Heart left ventricle (tissue), 16 donors: Measurements from ENCODE around the gene SCRG1. TPM values are rescaled to one million over a fixed set of nuclear protein-coding genes. Genes with fewer than 3 reads are reported as not detected.
A peak's percentile ranks its signal among the peaks of the same experiment; 100 is the strongest.

ENCODE experiments used
- ATAC-seq, 4 donors: fragments of 200-7000 bp; cut with Tn5 transposase; one replicate each; pipeline ENCODE4 v1.9.1; 2020 to 2022; ENCODE audit warnings: moderate library complexity in 4 of 4, mild to moderate bottlenecking in 3 of 4, moderate number of reproducible peaks in 1 of 4
- DNase-seq, 5 donors: peaks; one replicate each; pipeline ENCODE4 v3.0.0-alpha.2; 2020
- H3K27ac ChIP-seq, 12 donors: fragments of 200-600 bp; sonication (generic) in 4 of 12; one replicate each; pipeline versions ENCODE4 v1.5.0 to v1.8.0; 2016 to 2022; ENCODE audit warnings: mild to moderate bottlenecking in 2 of 12
- H3K27me3 ChIP-seq, 9 donors: fragments of 200-600 bp; sonication (generic) in 2 of 9; one replicate each; pipeline versions ENCODE4 v1.5.1 to v1.8.0; 2016 to 2022; ENCODE audit warnings: mild to moderate bottlenecking in 3 of 9
- H3K36me3 ChIP-seq, 9 donors: fragments of 200-600 bp; sonication (generic) in 2 of 9; one replicate each; pipeline versions ENCODE4 v1.5.0 to v1.8.0; 2018 to 2022; ENCODE audit warnings: mild to moderate bottlenecking in 2 of 9
- H3K4me1 ChIP-seq, 12 donors: fragments of 200-600 bp; sonication (generic) in 4 of 12; one replicate each; pipeline versions ENCODE4 v1.5.0 to v1.8.0; 2016 to 2022; ENCODE audit warnings: mild to moderate bottlenecking in 3 of 12
- H3K4me3 ChIP-seq, 12 donors: fragments of 200-600 bp; sonication (generic) in 4 of 12; one replicate each; pipeline versions ENCODE4 v1.5.0 to v1.8.0; 2017 to 2022; ENCODE audit warnings: mild to moderate bottlenecking in 9 of 12, moderate library complexity in 4 of 12
- H3K9me3 ChIP-seq, 12 donors: fragments of 200-600 bp; sonication (generic) in 4 of 12; one replicate each; pipeline versions ENCODE4 v1.5.0 to v1.8.0; 2016 to 2022; ENCODE audit warnings: mild to moderate bottlenecking in 1 of 12
- POLR2A ChIP-seq, 2 donors: fragments of 450-650 bp; IDR thresholded peaks; one replicate each; pipeline ENCODE4 v1.6.1; 2017; ENCODE audit warnings: antibody characterized with exemption in 2 of 2, mild to moderate bottlenecking in 2 of 2, moderate library complexity in 2 of 2
- WGBS, 4 donors: extraction: QIAGEN DNeasy Blood & Tissue Kit in 2 of 4; methylation state at CpG; one replicate each; pipeline versions ENCODE4 v1.1.5 to v1.1.7; 2013 to 2018; 5-methylcytosine and 5-hydroxymethylcytosine counted together
- intact Hi-C, 10 donors: fragments of 100-400 bp; cut with DNase I; formaldehyde crosslinking; loops; one replicate each; pipeline versions ENCODE4 v1.11.1 to v1.14.2; 2022
- polyA plus RNA-seq, 2 donors: library from polyadenylated mRNA; stranded (reverse); fragments of 200-250 nt; gene quantifications; one replicate each; pipeline ENCODE4 v1.2.3, GENCODE V29; 2013
- total RNA-seq, 9 donors: library from RNA; depleted of rRNA in 2 of 9; stranded (reverse); fragments of >200 nt in 2 of 9; fragmentation: NEBNext Ultra II Directional in 3 of 9; extraction: Animal tissue kit (Norgen Biotek cat#: 25700) in 3 of 9; gene quantifications; one replicate each; pipeline versions ENCODE4 v1.1.0 to v1.2.4, GENCODE V29; 2016 to 2023
- TF ChIP-seq, protein P1 (sequence below), 12 donors: fragments of 200-600 bp; sonication (generic) in 4 of 12; IDR thresholded peaks; one replicate each; pipeline versions ENCODE4 v1.5.0 to v1.8.0; 2018 to 2022; ENCODE audit warnings: antibody characterized with exemption in 12 of 12, mild to moderate bottlenecking in 5 of 12
- donor health status: ischemic (EF 13 %, LVEDD 7.1; RV severe dilation, severe dysfunction).
- donor health status: healthy with polysubstance abuse.
- donor health status: DM: no; HTN: yes; CAD: no.
- donor health status: DM: no; HTN: no; CAD: no.
- donor health status: ischemic (EF 25% LVEDD 6.9; RV normal size, moderate dysfunction).
- donor health status: ischemic (EF 25% LVEDD 5.7; RV mildly dilated, moderate dysfunction).
- donor health status: healthy.
- donor health status: DM: yes; HTN: yes; CAD: no.
- donor health status: ischemic (EF 35%, LVEDD 5.7; RV mildly dilated, moderate dysfunction).
- donor health status: nonischemic (EF 11% LVEDD 7.7; RV severe dilation, severe dysfunction).
- donor health status: DM: yes; HTN: yes; CAD: no.
- donor health status: PGD.
- donor health status: ischemic (EF 29% LVEDD 5.4; RV normal size, mild dysfunction).
- donor health status: nonischemic (EF 23%, LVEDD 6.1; RV moderate dilation, normal function).

Gene SCRG1
- total and polyA plus RNA-seq, 11 donors: 0.08 to 0.46 (median 0.23) TPM; not detected in 1

DNA sequence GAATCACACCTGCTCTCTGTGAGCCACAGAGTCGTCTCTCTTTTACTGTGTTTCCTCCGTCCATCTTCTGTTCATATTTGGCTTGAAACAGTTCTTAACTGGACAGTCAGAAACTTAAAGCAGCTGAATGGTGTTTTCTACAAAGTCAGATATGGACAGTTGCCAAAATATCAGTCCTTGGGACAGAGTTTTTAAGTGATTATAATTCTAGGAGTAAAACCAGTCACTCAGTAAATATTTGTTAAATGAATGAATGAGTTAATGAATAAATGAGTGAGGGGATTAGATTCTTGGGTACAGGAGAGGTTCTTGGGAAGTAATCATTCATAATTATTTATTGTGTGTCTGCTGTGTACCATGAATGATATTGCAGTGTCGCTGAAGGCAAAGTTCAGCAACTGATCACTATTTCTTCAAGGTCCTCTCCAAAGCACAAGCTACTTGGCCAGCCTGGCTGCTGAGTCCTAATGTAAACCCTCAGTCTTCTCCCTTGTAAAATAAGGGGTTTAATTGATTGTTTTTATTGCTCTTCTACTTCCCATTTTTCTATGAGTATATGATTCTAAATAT, 5.5 kb upstream of the SCRG1 start:
- DNase-seq (no peak), ATAC-seq (no peak)
- no peaks in the 10 kb centered on the region for H3K27me3 ChIP-seq
- intact Hi-C loops: no loop called here
- no peak overlapping the region for H3K27ac ChIP-seq
- TF ChIP-seq, protein P1, sequence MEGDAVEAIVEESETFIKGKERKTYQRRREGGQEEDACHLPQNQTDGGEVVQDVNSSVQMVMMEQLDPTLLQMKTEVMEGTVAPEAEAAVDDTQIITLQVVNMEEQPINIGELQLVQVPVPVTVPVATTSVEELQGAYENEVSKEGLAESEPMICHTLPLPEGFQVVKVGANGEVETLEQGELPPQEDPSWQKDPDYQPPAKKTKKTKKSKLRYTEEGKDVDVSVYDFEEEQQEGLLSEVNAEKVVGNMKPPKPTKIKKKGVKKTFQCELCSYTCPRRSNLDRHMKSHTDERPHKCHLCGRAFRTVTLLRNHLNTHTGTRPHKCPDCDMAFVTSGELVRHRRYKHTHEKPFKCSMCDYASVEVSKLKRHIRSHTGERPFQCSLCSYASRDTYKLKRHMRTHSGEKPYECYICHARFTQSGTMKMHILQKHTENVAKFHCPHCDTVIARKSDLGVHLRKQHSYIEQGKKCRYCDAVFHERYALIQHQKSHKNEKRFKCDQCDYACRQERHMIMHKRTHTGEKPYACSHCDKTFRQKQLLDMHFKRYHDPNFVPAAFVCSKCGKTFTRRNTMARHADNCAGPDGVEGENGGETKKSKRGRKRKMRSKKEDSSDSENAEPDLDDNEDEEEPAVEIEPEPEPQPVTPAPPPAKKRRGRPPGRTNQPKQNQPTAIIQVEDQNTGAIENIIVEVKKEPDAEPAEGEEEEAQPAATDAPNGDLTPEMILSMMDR (IDR thresholded peaks at IDR 0.05): no peak
- no peak for TF ChIP-seq POLR2A (IDR thresholded peaks at IDR 0.05)
- 95 to 96% (median 96%) methylated on average over 3 of the region's 3 CpGs for WGBS, 4 donors
- peaks cover 0 to 23% (median 6%) of the 10 kb centered on the region in 9 donors for H3K36me3 ChIP-seq
- no peaks in the 10 kb centered on the region for H3K4me1 ChIP-seq
- H3K4me3 ChIP-seq: no peak overlapping the region
- no peaks in the 10 kb centered on the region for H3K9me3 ChIP-seq

DNA sequence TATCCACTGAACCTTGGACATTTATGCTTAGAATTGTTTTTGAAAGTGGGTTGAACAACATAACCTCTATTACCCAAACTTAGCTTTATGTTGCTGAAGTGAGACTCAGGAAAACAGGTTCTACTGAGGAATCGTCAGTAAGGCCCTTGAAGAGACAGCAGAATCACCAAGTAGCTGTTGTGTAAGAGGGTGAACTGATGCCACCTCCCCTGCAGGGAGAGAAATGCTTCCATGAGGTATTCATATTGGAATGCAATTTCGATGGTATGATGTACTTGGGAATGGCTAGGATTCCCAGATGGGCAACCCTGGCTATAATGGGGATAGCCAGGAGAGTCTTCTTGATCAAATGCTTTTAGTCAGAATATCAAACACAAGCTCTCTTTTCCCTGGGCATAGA, 4.1 kb upstream of the SCRG1 start:
- WGBS, 4 donors: 74 to 92% (median 88%) methylated on average over 2 of the region's 2 CpGs
- no peaks in the 10 kb centered on the region for H3K4me1 ChIP-seq
- H3K27me3 ChIP-seq: no peaks in the 10 kb centered on the region
- H3K36me3 ChIP-seq: peaks cover 0 to 23% (median 6%) of the 10 kb centered on the region in 9 donors
- H3K27ac ChIP-seq: no peak overlapping the region
- ATAC-seq (no peak), DNase-seq (no peak)
- TF ChIP-seq, protein P1 (IDR thresholded peaks at IDR 0.05): no peak
- no peak for TF ChIP-seq POLR2A (IDR thresholded peaks at IDR 0.05)
- intact Hi-C loops: no loop called here
- no peaks in the 10 kb centered on the region for H3K9me3 ChIP-seq
- H3K4me3 ChIP-seq: no peak overlapping the region

DNA sequence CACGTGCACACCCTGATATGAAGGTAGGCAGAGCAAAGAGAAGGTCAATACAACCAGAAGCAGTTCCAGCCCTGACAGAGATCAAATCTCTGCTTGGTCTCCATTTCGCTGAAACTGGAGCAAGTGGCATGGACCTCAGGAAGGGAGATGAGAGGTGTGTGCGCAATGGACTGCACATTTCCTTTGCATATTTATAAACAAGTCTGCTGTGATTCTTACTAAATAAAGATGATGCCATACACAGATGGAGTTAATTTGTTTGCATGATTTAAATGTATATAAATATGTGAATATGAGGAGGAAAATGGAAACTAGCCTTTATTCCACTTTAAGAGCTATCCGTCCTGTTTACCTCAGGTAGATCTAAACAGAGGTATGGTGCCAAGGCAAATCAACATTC, 2.1 kb upstream of the SCRG1 start:
- Histone ChIP-seq H3K4me1 (no peaks in the 10 kb centered on the region), H3K4me3 (no peak overlapping the region), H3K36me3 (peaks cover 0 to 21% (median 5%) of the 10 kb centered on the region in 9 donors), H3K27me3 (no peaks in the 10 kb centered on the region), H3K9me3 (no peaks in the 10 kb centered on the region), H3K27ac (no peak overlapping the region)
- TF ChIP-seq, protein P1 (IDR thresholded peaks at IDR 0.05): no peak
- no peak for TF ChIP-seq POLR2A (IDR thresholded peaks at IDR 0.05)
- intact Hi-C loops: no loop called here
- DNase-seq (no peak), ATAC-seq (no peak)
- 90 to 96% (median 94%) methylated on average over 4 of the region's 4 CpGs for WGBS, 4 donors

DNA sequence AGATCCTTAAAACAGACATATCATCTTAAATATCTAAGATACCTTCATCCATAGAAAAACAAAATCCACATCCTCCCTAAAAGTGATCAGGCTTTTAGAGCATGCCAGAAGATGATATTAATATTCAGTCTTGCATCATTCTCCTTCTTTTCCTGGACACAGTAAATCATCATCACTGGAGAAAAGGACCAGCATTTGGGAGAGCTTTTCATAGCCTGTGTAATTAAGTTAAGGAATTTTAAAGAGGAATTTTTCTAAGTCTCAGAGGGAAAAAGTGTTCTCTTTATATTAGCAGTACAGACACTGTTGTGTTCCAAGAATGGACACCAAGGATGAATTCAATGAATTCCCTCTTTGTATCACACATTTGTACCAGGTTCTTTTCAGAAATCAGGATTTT, 696 bp downstream of the SCRG1 start:
- ATAC-seq (no peak), DNase-seq (no peak)
- no peak for TF ChIP-seq POLR2A (IDR thresholded peaks at IDR 0.05)
- TF ChIP-seq, protein P1 (IDR thresholded peaks at IDR 0.05): no peak
- Histone ChIP-seq H3K27me3 (no peaks in the 10 kb centered on the region), H3K9me3 (peaks cover 0 to 4% (median 0%) of the 10 kb centered on the region in 12 donors), H3K36me3 (peaks cover 0 to 26% (median 2%) of the 10 kb centered on the region in 9 donors), H3K4me1 (no peaks in the 10 kb centered on the region), H3K27ac (peak overlapping the region in 1 of 12 donors; percentile 59), H3K4me3 (peak overlapping the region in 2 of 12 donors; percentile 3 to 19)
- intact Hi-C loops: no loop called here
